Measurements from ENCODE around the gene RSBN1L.
"Not testable (repeated sequence)": the region's sequence is repeated elsewhere in the genome, so short reads cannot be mapped to it uniquely, and the experiment has no call there.

RSBN1L gene

DNA sequence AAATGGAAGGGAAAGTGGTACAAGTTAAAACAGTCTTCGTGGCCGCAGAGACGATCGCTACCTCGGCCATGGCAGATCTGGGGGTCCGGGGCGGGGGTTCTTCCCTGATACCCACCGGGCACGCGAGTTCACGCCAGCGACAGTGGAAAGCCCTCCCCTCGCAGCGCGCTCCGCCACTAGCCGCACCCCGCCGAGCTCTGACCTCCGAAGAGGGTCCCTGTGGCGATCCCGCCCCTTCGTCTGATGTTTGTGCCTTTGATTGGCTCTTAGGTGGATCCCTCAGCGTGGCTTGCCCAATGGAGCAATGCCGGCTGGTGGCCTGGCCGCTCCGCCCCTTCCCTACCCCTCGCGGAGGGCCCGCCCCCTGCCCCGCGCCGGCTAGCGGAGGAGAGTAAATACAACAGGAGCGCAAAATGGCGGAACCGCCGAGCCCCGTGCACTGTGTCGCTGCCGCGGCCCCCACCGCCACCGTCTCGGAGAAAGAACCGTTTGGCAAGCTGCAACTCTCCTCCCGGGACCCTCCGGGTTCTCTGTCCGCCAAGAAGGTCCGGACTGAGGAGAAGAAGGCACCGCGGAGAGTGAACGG, at the start of gene RSBN1L:
TSS of gene RSBN1L (plus strand) at position 403 of the 586 bp plus-strand sequence. CDS start at position 414, 11 bp downstream.
- peak within 1 kb of the TSS; percentile 97 for H3K4me3 ChIP-seq (ENCODE audit: low read depth, low read length)
- DNase-seq (ENCODE audit: low read depth) = peak; percentile 91

DNA sequence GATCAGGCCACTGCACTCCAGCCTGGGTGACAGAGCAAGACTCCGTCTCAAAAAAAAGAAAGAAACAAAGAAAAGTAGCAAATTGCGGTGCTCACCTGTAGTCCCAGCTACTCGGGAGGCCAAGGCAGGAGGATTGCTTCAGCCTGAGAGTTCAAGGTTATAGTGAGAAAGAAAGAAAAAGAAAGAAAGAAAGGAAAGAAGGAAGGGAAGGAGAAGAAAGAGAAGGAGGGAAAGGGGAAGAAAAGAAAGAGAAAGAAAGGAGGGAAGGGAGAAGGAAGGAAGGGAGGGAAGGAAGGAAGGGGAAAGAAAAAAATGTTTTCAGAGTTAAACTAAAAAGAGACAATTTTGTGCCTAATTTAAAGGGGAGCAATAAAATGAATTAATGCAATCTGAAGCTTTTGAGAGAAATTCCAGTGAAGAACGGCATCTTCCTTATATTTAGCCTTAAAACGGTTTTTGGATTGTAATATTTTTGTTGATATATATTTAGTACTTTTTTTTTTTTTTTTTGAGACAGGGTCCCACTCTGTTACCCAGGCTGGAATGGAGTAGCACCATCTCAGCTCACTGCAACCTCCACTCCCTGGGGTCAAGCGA, 47.4 kb upstream of the RSBN1L start:
- H3K4me3 ChIP-seq (ENCODE audit: low read depth, low read length) = no peak overlapping the region
- no peak for DNase-seq (ENCODE audit: low read depth)

DNA sequence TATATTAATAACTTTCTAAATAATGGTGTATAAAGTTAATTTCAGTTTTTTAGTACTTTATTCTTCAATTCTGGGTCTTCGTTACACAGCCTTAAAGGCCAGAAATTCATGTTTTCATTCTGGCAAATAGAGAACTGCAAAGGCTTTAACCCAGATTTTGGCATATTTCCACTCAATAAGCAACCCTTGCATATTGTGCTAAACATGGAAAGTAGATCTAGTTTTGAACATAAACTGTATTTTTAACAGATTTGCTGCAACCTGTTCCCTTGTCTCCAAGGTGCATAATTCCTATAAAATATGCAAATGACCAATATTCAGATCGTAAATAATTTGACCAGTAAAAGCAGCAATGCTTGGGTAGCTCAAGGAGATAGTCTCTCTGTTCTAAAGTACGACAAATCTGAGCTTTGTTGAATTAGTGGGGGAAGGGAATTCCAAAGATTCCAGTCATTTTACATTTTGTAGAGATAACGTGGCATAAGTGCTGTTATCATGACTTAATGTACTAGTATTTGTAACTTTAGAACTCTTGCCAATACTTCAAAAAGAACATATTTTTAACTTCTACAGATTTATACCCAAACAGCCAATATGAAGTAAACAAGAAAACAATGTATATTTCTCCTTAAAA, 46.4 kb upstream of the RSBN1L start:
- no peak for DNase-seq (ENCODE audit: low read depth)
- H3K4me3 ChIP-seq (ENCODE audit: low read depth, low read length) = no peak overlapping the region

DNA sequence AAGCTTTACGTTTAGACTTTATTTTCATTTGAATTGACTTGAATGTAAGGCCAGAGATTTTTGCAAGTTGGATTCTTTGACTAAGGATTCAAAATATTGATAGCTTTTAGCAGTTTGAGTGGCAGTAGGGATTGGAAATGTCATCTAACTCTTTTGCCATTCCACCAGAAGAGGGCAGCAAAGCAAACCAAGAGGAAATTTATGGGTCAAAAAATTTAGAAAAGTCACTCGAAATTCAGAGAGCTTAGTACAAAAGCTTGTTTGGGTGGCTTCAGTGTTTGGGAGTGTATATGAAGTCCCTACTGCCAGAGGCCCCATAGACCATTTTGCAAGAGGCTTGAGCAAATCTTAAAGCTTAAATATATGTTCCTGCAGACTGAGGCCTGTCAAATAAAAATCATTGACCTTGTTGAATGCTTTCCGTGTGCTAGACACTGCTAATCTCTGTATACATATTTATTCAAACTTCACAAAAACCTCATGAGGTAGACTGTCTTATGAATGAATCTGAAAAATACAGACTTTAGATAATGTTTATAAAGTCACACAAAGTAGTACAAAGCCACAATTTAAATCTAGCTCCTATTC, 44.6 kb upstream of the RSBN1L start:
- no peak overlapping the region for H3K4me3 ChIP-seq (ENCODE audit: low read depth, low read length)
- DNase-seq (ENCODE audit: low read depth) = no peak

DNA sequence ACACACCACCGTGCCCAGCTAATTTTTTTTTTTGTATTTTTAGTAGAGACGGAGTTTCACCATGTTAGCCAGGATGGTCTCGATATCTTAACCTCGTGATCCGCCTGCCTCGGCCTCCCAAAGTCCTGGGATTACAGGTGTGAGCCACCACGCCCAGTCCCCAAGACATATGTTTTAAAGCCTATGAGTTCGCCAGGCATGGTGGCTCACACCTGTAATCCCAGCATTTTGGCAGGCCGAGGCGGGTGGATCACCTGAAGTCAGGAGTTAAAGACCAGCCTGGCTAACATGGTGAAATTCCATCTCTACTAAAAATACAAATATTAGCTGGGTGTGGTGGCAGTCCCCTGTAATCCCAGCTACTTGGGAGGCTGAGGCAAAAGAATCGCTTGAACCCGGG, 43.4 kb upstream of the RSBN1L start:
- not testable (repeated sequence) for DNase-seq (ENCODE audit: low read depth)

DNA sequence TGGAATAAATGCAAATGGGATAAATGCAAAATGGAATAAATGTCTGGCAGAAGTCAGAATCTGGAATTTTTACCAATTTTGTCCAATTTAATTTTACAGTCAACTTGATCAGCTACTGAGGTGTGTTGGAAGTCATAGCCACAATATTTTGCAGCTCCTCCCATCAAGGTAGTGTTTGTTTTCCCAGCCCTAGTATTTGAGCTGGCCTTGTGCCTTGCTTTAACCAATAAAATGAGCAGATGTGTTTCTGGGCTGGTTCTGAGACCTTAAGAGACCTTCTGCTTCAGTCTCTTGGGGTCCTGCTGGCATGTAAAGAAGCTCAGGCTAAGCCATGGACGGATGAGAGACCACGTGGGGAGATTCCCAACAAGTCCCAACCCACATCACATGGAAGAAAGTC, 42.7 kb upstream of the RSBN1L start:
- no peak overlapping the region for H3K4me3 ChIP-seq (ENCODE audit: low read depth, low read length)
- no peak for DNase-seq (ENCODE audit: low read depth)

More for the DNA sequence above, 43.4 kb upstream of the RSBN1L start:
- not testable (repeated sequence) for H3K4me3 ChIP-seq (ENCODE audit: low read depth, low read length)

DNA sequence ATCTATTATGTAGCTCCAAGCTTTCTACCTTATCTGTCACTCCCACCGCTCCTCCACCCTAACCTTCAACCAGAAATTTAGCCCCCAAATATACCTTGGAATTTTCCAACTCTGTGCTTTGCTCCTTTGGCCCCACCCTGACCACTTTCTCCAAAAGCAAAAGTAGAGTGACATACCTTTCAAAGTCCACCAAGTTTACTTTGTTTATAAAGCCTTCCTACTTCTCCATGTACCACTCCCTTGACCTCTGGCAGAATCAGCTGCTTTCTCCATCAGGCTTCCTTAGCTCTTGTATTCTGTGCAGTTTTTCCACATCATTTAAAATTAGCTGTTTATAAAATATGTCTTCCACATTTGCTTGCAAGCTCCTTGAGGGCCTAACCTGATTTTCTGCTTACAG, 40.9 kb upstream of the RSBN1L start:
- DNase-seq (ENCODE audit: low read depth) = no peak
- no peak overlapping the region for H3K4me3 ChIP-seq (ENCODE audit: low read depth, low read length)

DNA sequence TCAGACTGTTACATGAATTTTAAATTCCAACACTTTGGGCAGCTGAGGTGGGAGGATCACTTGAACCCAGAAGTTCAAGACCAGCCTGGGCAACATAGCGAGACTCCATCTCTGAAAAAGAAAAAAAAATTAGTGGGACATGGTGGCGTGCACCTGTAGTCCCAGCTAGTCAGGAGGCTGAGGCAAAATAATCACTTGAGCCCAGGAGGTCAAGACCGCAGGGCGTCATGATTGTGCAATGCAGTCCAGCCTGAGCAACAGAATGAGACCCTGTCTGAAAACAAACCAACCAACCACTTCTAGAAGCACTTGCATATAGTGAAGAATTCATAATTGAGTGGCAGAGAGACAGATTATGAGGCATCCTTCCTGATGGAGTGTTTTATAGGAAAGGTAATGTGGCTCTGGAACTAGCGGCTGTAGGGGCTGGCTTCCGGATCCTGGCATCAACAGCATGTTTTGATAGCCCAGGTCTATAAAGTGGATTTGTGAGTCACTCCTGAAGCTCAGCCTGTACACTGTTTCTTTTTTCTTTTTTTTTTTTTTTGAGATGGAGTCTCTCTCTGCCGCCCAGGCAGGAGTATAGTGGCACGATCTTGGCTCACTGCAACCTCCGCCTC, 40.3 kb upstream of the RSBN1L start:
- H3K4me3 ChIP-seq (ENCODE audit: low read depth, low read length) = no peak overlapping the region
- DNase-seq (ENCODE audit: low read depth) = no peak

DNA sequence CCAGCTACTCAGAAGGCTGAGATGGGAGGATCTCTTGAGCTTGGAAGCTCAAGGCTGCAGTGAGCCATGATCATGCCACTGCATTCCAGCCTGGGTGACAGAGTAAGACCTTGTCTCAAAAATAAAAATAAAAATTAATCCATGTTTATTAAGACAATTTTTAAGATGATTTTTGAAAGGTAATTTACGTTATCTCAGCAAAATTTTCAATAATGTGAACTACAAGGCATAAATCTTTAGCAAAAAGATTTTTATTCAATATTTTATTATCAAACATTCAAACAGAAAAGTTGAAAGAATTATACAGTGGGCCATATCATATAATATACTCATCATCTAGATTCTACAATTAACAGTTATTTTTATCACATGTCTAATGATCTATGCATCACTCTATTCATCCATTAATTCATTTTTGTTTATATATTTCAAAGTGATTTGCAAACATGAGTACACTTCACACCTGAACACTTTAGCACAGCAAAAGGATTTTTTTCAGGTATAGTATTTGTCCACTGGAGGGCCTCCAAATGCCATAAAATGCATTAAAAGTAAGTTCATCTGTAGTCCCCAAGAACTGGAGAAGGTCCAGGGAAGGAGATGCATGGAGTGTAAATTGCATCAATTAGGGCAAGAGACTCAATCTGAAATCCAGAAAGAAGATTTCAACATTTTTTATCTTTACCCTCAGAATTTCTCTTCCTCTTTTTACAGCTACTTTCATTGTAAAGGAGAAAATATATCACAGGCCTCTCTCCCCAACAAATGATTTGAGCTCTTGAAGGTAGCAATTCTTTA, 38.6 kb upstream of the RSBN1L start:
- DNase-seq (ENCODE audit: low read depth) = no peak
- no peak overlapping the region for H3K4me3 ChIP-seq (ENCODE audit: low read depth, low read length)

DNA sequence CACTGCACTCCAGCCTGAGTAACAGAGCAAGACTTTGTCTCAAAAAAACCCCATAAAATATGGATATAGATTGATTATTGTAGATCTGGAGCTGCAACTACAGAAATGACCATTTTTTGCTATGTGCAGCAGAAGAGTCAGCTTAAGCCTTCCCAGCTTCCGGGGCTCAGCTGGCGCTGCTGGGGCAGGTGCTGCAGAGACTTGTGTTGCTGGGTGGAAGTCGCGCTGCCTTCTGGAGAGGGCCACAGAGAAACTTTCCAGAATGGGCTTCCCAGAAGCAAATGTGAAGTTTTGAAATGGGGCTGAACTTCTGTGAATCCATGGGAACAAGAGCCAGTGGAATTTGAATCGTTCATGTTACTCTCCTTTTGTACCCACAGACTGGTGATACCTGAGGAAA, 37.3 kb upstream of the RSBN1L start:
- no peak for DNase-seq (ENCODE audit: low read depth)
- H3K4me3 ChIP-seq (ENCODE audit: low read depth, low read length) = no peak overlapping the region

DNA sequence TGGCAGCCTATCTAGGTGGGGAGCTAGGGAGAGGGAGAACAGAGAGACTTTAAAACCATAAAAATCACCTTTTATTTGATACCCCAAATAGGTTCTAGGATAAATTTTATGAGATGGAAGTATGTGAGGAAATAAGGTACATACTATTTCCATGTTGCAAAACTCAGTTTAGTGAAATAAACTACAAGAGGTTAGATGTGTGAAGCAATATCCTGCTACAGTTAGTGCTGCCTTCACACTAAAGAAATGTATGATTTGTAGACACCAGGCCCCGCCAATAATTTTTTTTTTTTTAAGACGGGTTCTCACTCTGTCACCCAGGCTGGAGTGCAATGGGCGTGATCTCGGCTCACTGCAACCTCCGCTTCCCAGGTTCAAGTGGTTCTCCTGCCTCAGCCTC, 34.4 kb upstream of the RSBN1L start:
- DNase-seq (ENCODE audit: low read depth) = no peak

DNA sequence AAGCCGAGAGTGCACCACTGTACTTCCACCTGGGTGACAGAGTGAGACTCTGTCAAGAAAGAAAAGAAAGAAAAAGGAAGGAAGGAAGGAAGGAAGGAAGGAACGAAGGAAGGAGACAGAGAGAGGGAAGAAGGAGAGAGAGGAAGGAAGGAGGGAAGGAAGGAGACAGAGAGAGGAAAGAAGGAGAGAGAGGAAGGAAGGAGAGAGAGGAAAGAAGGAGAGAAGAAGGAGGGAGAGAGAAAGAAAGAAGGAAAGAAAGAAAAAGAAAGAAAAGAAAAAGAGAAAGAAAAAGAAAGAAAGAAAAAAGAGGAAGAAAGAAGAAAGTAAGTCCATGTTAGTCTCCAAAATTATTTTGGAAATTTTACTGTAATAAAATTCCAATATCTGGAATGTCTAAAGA, 33.4 kb upstream of the RSBN1L start:
- no peak for DNase-seq (ENCODE audit: low read depth)
- H3K4me3 ChIP-seq (ENCODE audit: low read depth, low read length) = no peak overlapping the region

More for the DNA sequence above, 34.4 kb upstream of the RSBN1L start:
- no peak overlapping the region for H3K4me3 ChIP-seq (ENCODE audit: low read depth, low read length)

DNA sequence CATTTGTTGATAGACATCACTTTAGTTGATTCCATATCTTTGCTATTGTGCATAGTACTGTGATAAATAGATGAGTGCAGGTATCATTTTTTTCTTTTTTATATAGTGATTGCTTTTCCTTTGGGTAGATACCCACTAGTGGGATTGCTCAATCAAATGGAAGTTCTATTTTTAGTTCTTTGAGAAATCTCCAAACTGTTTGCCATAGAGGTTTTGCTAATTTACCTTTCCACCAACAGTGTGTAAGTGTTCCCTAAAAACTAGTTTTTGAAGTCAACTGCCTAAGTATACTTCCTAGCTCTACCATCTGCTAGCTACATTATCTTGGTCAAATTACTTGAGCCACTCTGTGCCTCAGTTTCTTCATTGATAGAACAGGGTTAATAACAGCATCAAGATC, 31.5 kb upstream of the RSBN1L start:
- no peak overlapping the region for H3K4me3 ChIP-seq (ENCODE audit: low read depth, low read length)
- DNase-seq (ENCODE audit: low read depth) = no peak

DNA sequence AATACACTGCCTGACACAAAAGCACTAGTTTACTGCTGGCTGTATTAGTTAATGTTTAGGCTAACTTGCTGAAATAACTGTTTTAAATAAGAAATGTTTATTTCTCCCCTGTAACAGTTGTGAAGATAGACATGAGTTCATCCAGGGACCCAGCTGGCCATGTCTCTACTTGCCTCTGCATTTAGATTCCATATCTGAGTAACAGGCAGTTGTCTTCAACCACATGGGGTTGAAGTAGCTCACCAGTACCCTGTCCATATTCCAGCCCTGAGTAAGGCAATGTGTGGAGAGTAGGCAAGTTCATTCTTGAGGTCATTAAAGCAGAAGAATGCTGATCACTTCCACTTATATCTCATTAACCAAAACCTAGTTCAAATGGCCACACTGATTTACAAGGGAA, 31.1 kb upstream of the RSBN1L start:
- no peak overlapping the region for H3K4me3 ChIP-seq (ENCODE audit: low read depth, low read length)
- no peak for DNase-seq (ENCODE audit: low read depth)

DNA sequence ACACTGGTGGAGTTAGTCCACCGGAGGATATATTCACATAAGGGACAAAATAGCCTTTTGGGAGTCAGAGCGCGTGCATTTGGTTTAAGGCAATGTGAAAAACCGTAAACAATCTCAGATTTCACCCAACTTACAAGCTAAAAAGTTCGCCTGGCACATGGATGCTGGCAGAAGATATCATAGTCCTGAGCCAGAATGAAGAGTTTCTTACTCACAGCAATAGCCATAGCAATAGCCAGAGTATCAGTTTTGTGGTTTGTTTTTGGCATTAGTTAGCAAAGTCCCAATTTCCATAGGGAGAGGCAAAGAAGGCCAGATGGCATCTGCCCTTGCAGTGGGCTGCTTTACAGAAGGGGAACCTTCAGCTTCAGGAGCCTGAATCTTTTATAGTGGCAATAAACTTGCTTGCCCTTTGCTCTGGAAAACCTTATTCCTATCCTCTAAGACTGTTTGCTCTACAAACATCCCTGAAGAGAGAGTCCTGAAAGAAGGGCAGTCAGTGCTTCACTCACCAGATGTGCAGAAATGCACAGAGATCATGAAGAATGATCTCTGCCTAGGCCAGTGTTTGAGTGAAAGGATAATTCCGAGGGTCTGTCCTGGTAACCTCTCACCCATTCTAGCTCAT, 28.7 kb upstream of the RSBN1L start:
- no peak overlapping the region for H3K4me3 ChIP-seq (ENCODE audit: low read depth, low read length)
- no peak for DNase-seq (ENCODE audit: low read depth)

DNA sequence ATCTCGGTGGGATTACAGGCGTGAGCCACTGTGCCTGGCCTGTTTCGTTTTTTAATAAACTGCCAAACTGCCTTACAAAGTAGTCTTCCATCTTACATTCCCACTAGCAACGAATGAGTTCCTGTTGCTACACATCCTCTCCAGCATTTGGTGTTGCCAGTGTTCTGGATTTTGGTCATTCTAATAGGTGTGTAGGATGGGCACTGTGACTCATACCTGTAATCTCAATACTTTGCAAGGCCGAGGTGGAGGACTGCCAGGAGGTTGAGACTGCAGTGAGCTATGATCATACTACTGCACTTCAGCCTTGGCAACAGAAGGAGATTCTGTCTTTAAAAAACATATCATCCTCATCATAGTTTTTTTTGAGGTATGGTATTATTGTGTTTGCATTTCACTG, 21.4 kb upstream of the RSBN1L start:
- H3K4me3 ChIP-seq (ENCODE audit: low read depth, low read length) = no peak overlapping the region
- no peak for DNase-seq (ENCODE audit: low read depth)

DNA sequence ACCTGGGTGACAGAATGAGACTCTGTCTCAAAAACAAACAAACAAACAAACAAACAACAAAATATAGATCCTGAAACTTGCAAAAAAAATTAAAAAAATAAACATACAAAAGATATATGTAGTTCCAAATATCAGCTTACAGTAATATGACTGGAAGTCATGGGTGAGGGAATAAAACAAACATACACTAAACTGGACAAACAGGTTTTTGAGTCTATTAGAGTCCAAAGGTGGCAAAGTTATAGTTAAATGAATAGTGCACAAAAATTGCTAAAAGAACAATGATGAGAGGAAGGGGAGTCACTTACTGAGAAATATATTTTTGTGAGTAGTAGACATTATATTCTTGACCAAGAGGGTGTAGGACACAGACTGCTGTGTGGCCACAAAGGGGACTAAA, 16.7 kb upstream of the RSBN1L start:
- H3K4me3 ChIP-seq (ENCODE audit: low read depth, low read length) = no peak overlapping the region
- no peak for DNase-seq (ENCODE audit: low read depth)

DNA sequence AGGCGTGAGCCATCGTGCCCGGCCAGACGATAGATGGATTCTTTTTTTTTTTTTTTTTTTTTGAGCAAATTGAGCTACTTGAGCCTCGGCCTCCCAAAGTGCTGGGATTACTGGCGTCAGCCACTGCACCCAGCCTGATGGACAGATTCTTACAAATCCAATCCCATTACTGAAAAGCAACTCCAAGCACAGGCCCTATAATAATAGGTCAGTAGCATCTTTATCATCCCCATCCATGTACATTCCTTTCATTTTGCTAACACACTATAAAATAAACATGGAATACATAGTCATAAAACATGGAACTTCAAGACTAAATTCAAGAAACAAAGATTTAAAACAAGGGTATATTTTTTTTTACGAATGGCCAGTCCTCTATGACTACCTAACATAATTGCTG, 16.0 kb upstream of the RSBN1L start:
- no peak overlapping the region for H3K4me3 ChIP-seq (ENCODE audit: low read depth, low read length)
- DNase-seq (ENCODE audit: low read depth) = no peak

DNA sequence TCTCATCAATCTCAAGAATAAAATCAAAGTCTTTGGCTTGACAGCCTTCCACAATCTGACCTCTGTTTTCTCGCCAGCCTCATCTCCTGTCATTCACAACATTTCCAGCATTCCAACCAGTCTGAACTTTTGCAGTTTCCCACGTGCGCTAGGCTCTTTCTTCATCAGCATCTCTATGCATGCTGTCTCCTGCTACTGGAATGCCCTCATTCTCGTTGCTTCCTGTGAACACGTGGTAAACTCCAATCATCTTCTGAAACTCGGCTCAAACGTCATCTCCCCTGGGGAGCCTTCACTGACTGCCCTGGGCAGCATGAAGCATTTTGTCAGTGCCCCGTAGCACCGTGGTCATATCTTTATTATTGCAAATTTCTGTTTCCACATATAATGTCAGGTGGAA, 12.2 kb upstream of the RSBN1L start:
- DNase-seq (ENCODE audit: low read depth) = peak; percentile 87
- no peak overlapping the region for H3K4me3 ChIP-seq (ENCODE audit: low read depth, low read length)

Data from skeletal muscle cell (primary cell).